Colonic mucosa (tissue), 4 donors: Measurements from ENCODE around the gene PAX5. TPM values are rescaled to one million over a fixed set of nuclear protein-coding genes. Genes with fewer than 3 reads are reported as not detected.

Experiments used
- DNase-seq: peaks from one replicate; pipeline ENCODE4 v3.0.0-alpha.2; 2020
- H3K27ac ChIP-seq: fragments of 200-600 bp; one replicate; pipeline ENCODE4 v1.8.0; 2021
- H3K27me3 ChIP-seq: fragments of 200-600 bp; one replicate; pipeline ENCODE4 v1.8.0; 2021
- H3K36me3 ChIP-seq: fragments of 200-600 bp; one replicate; pipeline ENCODE4 v1.8.0; 2021
- H3K4me1 ChIP-seq: fragments of 200-600 bp; one replicate; pipeline ENCODE4 v1.8.0; 2021; ENCODE audit warnings: mild to moderate bottlenecking
- H3K4me3 ChIP-seq: fragments of 200-600 bp; one replicate; pipeline ENCODE4 v1.8.0; 2021
- H3K9ac ChIP-seq, 2 donors: one replicate each; pipeline ENCODE4 v1.7.0; 2013; ENCODE audit warnings: control low read depth in 2 of 2, low read depth in 2 of 2, low read length in 2 of 2
- H3K9me3 ChIP-seq: fragments of 200-600 bp; one replicate; pipeline ENCODE4 v1.8.0; 2021
- CTCF ChIP-seq: fragments of 200-600 bp; IDR thresholded peaks from one replicate; pipeline ENCODE4 v1.8.0; 2022; ENCODE audit warnings: antibody characterized with exemption, mild to moderate bottlenecking
- intact Hi-C: fragments of 100-400 bp; cut with DNase I; formaldehyde crosslinking; loops from one replicate; pipeline ENCODE4 v1.14.1; 2022
- total RNA-seq, 2 donors: library from RNA; stranded (reverse); fragmentation: NEBNext Ultra II Directional in 1 of 2; extraction: Animal tissue kit (Norgen Biotek cat#: 25700) in 1 of 2; gene quantifications; one replicate each; pipeline ENCODE4 v1.2.1, GENCODE V29; 2021
- donor health status: healthy.
- donor health status: DM: no; HTN: no; CAD: no.
- donor health status: DM: no; HTN: no; CAD: no.

The PAX5 gene
- total RNA-seq, 2 donors from 2014 or later = 0.08 to 0.32 TPM

- no peak for DNase-seq
- H3K4me1 ChIP-seq = peaks cover 6% of the 10 kb centered on the region
- H3K36me3 ChIP-seq = no peaks in the 10 kb centered on the region
- no peaks in the 10 kb centered on the region for H3K27me3 ChIP-seq
- no peak for TF ChIP-seq CTCF
- H3K27ac ChIP-seq = no peak overlapping the region
- intact Hi-C loops = no loop called here
- H3K9ac ChIP-seq = no peak overlapping the region
- H3K4me3 ChIP-seq = no peak overlapping the region
- H3K9me3 ChIP-seq = no peaks in the 10 kb centered on the region
Measured at GRCh38 chr9:36866840-36867239, 167.2 kb downstream of the PAX5 start.

GRCh38 chr9:36865731-36866635 lies 168.1 kb downstream of the PAX5 start:
- no peak overlapping the region for H3K4me3 ChIP-seq
- intact Hi-C loops = no loop called here
- H3K9ac ChIP-seq = no peak overlapping the region
- peaks cover 6% of the 10 kb centered on the region for H3K4me1 ChIP-seq
- no peak overlapping the region for H3K27ac ChIP-seq
- no peaks in the 10 kb centered on the region for H3K36me3 ChIP-seq
- H3K9me3 ChIP-seq = no peaks in the 10 kb centered on the region
- no peak for TF ChIP-seq CTCF
- no peaks in the 10 kb centered on the region for H3K27me3 ChIP-seq
- DNase-seq = no peak

- Histone ChIP-seq H3K9me3 (no peaks in the 10 kb centered on the region), H3K27me3 (no peaks in the 10 kb centered on the region), H3K27ac (no peak overlapping the region), H3K9ac (no peak overlapping the region), H3K4me3 (no peak overlapping the region), H3K36me3 (no peaks in the 10 kb centered on the region), H3K4me1 (peaks cover 6% of the 10 kb centered on the region)
- no peak for DNase-seq
- intact Hi-C loops = no loop called here
- no peak for TF ChIP-seq CTCF
Measured at GRCh38 chr9:36864491-36865410, 169.3 kb downstream of the PAX5 start.

- H3K27ac ChIP-seq = no peak overlapping the region
- no peaks in the 10 kb centered on the region for H3K36me3 ChIP-seq
- H3K4me3 ChIP-seq = no peak overlapping the region
- peak; percentile 62 for TF ChIP-seq CTCF
- DNase-seq = peak; percentile 60
- peaks cover 4% of the 10 kb centered on the region for H3K4me1 ChIP-seq
- H3K9ac ChIP-seq = no peak overlapping the region
- intact Hi-C loops = no loop called here
- no peaks in the 10 kb centered on the region for H3K9me3 ChIP-seq
- no peaks in the 10 kb centered on the region for H3K27me3 ChIP-seq
Measured at GRCh38 chr9:36862206-36863145, 171.6 kb downstream of the PAX5 start.
